ENCODE measurements around the gene KATNB1.

DNA sequence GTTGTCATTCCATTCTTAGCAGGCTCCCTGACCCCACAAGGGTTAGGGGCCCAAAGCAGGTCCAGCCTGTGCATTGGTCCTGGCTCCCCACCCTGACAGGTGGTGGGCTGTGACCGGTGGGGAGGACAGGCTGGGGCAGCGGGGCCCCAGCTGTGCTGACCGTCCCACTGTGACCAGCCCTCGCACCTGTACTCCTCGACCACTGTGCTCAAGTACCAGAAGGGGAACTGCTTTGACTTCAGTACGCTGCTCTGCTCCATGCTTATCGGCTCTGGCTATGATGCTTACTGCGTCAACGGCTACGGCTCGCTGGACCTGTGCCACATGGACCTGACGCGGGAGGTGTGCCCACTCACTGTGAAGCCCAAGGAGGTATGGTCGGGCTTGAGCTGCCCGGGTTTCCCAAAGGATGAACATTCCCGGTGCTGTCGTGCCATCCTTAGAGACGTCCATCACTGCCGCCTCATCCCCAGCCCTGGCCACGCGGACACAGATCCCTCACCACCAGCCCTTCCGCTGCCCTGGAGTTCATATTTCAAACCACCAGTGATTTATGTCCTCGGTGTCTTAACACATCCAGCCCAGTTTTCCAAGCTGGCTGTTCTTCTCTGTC, 33.7 kb upstream of the KATNB1 start:
- no peak for TF ChIP-seq EZH2phosphoT487 (IDR thresholded peaks at IDR 0.05; ENCODE audit: borderline replicate concordance)
- TF ChIP-seq POLR2A (IDR thresholded peaks at IDR 0.05; ENCODE audit: borderline replicate concordance, extremely low read depth, insufficient read depth, insufficient read length) = no peak
- TF ChIP-seq YY1 (IDR thresholded peaks at IDR 0.05; ENCODE audit: extremely low read depth, insufficient replicate concordance, low read depth, low read length) = no peak
- TF ChIP-seq TCF7L2 (IDR thresholded peaks at IDR 0.05; ENCODE audit: borderline replicate concordance, extremely low read depth, insufficient read depth, insufficient read length) = no peak
- TF ChIP-seq POLR2AphosphoS5 (IDR thresholded peaks at IDR 0.05; ENCODE audit: low read depth, low read length) = no peak
